ENCODE results near the gene ELOB.

The ELOB gene

GRCh38 chr16:2777231-2777902, at the start of gene ELOB:
ELOB (minus strand) TSS chr16:2777280; CDS start chr16:2777239, 41 bp downstream.
- DNase-seq (ENCODE audit: low read depth in 1 of 2, low spot score in 1 of 2), result peak; percentile 79 to 80

GRCh38 chr16:2825906-2826305, 48.8 kb upstream of the ELOB start:
- no peak for DNase-seq (ENCODE audit: low read depth in 1 of 2, low spot score in 1 of 2)

GRCh38 chr16:2825049-2825742, 48.1 kb upstream of the ELOB start:
- DNase-seq (ENCODE audit: low read depth in 1 of 2, low spot score in 1 of 2), result no peak

- no peak for DNase-seq (ENCODE audit: low read depth in 1 of 2, low spot score in 1 of 2)
Observed at GRCh38 chr16:2824626-2825025, 47.5 kb upstream of the ELOB start.

- no peak for DNase-seq (ENCODE audit: low read depth in 1 of 2, low spot score in 1 of 2)
Observed at GRCh38 chr16:2822496-2822895, 45.4 kb upstream of the ELOB start.

GRCh38 chr16:2822158-2822495, 45.0 kb upstream of the ELOB start:
- no peak for DNase-seq (ENCODE audit: low read depth in 1 of 2, low spot score in 1 of 2)

- no peak for DNase-seq (ENCODE audit: low read depth in 1 of 2, low spot score in 1 of 2)
Observed at GRCh38 chr16:2821487-2822157, 44.5 kb upstream of the ELOB start.

GRCh38 chr16:2820836-2821486, 43.9 kb upstream of the ELOB start:
- DNase-seq (ENCODE audit: low read depth in 1 of 2, low spot score in 1 of 2), result no peak

GRCh38 chr16:2819939-2820835, 43.1 kb upstream of the ELOB start:
- DNase-seq (ENCODE audit: low read depth in 1 of 2, low spot score in 1 of 2), result no peak

GRCh38 chr16:2819179-2819938, 42.3 kb upstream of the ELOB start:
- no peak for DNase-seq (ENCODE audit: low read depth in 1 of 2, low spot score in 1 of 2)

- no peak for DNase-seq (ENCODE audit: low read depth in 1 of 2, low spot score in 1 of 2)
Observed at GRCh38 chr16:2818272-2818876, 41.3 kb upstream of the ELOB start.

GRCh38 chr16:2817340-2818271, 40.5 kb upstream of the ELOB start:
- DNase-seq (ENCODE audit: low read depth in 1 of 2, low spot score in 1 of 2), result no peak

- DNase-seq (ENCODE audit: low read depth in 1 of 2, low spot score in 1 of 2), result no peak
Observed at GRCh38 chr16:2816751-2817339, 39.8 kb upstream of the ELOB start, which contains the start of gene PRSS21. PRSS21 (plus strand) TSS chr16:2817237; CDS start chr16:2817269, 32 bp downstream.

GRCh38 chr16:2815299-2815771, 38.3 kb upstream of the ELOB start:
- DNase-seq (ENCODE audit: low read depth in 1 of 2, low spot score in 1 of 2), result no peak

GRCh38 chr16:2814551-2815298, 37.6 kb upstream of the ELOB start:
- no peak for DNase-seq (ENCODE audit: low read depth in 1 of 2, low spot score in 1 of 2)

- no peak for DNase-seq (ENCODE audit: low read depth in 1 of 2, low spot score in 1 of 2)
Observed at GRCh38 chr16:2813771-2814221, 36.7 kb upstream of the ELOB start.

All from activated CD4-positive, alpha-beta T cell treated with anti-CD3 and anti-CD28 coated beads, Interleukin-2, amount 50 U/mL, for 24 hours (primary cell).